HG03097 (cell line): ENCODE results near the gene BMP6.
"Not testable (repeated sequence)": the region's sequence is repeated elsewhere in the genome, so short reads cannot be mapped to it uniquely, and the experiment has no call there.

ENCODE experiments used
- ATAC-seq: cut with Tn5 transposase; IDR thresholded peaks from one replicate; pipeline ENCODE4 v1.9.1; 2021; ENCODE audit not compliant: unreplicated experiment, low FRiP score

The BMP6 gene

GRCh38 chr6:7880718-7881107 lies 154.8 kb downstream of the BMP6 start:
- no peak for ATAC-seq

GRCh38 chr6:7881765-7882500 lies 156.0 kb downstream of the BMP6 start:
- no peak for ATAC-seq

DNA sequence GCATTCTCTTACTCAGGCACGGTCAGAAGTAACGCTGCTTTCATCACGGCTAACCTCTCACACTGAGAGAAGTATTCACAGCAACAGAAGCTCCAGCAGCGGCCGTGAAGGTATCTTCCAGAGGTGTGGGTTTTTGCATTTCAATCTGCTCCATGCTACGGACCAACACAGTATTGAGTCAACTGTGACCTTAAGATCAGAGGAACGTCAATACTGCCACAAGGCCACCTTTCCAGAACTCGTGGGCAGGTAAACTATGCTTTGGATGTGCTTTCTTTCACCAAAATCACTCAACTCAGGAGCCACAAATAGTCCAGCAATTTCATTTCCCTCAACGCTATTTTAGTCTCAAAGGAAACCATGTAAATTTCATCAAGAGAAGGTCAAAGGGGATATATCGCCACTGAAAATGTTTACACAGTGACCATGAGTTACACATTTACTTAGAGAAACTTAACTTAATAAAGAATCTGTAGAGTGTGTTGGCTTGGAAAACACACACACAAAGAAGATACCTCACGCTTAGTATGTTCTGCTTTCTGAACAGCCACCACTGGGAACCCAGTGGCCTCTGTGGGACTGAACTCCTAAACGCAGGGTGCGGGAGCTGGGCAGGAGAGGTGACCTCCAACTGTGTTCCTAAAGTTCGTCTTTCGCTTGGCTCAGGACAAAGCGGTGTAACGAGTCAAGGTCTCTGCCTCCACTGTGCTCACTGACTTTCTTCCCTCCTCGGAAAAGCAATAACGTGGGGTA lies 156.8 kb downstream of the BMP6 start:
- no peak for ATAC-seq

GRCh38 chr6:7883381-7883780 lies 157.5 kb downstream of the BMP6 start:
- no peak for ATAC-seq

DNA sequence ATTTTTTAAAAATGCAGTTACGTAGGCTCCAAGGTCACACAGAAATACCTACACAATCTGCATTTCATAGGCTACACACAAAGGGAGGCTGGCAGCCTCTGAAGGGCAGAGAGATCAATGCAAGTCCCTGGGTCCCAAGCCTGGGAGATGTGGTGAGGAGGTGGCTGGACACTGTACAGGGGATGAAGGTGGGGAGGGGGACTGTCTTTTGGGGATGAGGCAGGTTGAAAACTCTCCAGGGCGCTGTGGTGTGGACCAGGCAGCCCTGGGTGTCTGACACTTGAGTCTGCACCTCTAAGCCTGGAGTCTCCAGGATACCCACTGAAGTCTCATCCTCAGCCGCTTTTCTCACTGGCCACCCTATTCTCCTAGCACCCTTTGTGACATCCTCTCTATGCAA lies 160.2 kb downstream of the BMP6 start:
- ATAC-seq: no peak

GRCh38 chr6:7887278-7887991 lies 161.5 kb downstream of the BMP6 start:
- no peak for ATAC-seq

DNA sequence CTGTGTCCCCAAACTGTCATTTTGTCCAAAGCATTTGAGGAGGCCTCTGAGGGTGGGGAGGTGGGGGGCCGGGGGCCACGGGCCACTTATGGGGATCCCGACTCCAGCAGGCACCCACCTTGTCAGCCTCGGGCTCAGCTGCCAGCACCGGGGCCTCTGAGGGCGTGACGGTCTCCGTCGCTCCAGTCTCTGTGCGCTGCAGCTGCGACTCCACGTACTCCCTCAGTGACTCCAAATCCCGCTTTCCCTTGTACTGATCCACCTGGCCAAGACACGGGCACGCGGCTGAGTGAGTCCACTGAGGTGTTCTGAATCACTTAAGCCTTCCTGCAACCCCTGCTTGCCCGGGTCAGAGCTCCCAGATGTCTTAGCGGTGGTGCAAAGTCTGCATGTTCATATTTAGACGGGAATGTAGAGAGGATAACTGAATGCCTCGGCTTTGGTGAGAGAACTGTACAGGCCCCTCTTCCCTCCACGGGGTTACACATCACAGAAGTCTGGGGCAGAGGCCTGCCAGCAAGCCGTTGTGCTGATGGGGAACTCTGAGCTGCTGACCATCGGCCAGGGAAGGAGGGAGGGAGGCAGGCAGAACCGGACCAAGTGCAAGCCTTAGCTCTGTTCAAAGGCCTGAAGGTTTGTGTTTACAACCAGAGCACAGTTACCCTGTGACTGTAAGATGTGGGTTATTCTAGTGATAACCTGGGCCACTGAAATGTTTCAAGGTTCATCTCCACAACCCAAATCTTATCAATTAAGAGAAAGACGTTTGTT lies 162.9 kb downstream of the BMP6 start:
- ATAC-seq: no peak

GRCh38 chr6:7891078-7891872 lies 165.4 kb downstream of the BMP6 start:
- no peak for ATAC-seq

DNA sequence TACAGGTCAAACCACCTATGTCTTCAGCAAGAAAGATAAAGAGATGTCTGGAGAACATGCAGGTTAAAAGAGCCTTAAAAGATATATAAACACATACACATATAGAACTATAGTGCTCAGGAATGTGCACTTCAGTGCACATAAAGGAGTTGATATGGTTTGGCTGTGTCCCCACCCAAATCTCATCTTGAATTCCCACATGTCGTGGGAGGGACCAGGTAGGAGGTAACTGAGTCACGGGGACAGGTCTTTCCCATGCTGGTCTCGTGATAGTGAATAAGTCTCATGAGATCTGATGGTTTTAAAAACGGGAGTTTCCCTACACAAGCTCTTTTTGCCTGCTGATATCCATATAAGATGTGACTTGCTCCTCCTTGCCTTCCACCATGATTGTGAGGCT lies 166.5 kb downstream of the BMP6 start:
- not testable (repeated sequence) for ATAC-seq

DNA sequence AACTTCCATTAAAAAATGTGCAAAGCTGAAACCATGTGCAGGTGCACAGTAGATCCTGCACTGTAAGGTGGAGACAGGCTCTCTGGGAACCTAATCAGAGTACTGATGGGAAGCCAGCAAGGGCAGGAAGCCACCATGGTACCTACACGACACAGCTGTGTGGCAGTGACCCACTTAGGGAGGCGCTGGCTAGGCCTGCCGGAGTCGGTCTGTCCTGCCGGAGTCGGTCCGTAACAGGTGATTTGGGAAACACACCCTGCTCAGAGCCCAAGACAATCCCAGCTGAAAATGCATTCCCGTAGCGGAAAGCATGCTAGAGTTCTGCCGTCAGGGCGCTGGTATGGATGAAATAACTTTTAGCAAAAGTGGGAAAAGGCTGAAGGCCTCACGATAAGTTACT lies 167.4 kb downstream of the BMP6 start:
- ATAC-seq: no peak

DNA sequence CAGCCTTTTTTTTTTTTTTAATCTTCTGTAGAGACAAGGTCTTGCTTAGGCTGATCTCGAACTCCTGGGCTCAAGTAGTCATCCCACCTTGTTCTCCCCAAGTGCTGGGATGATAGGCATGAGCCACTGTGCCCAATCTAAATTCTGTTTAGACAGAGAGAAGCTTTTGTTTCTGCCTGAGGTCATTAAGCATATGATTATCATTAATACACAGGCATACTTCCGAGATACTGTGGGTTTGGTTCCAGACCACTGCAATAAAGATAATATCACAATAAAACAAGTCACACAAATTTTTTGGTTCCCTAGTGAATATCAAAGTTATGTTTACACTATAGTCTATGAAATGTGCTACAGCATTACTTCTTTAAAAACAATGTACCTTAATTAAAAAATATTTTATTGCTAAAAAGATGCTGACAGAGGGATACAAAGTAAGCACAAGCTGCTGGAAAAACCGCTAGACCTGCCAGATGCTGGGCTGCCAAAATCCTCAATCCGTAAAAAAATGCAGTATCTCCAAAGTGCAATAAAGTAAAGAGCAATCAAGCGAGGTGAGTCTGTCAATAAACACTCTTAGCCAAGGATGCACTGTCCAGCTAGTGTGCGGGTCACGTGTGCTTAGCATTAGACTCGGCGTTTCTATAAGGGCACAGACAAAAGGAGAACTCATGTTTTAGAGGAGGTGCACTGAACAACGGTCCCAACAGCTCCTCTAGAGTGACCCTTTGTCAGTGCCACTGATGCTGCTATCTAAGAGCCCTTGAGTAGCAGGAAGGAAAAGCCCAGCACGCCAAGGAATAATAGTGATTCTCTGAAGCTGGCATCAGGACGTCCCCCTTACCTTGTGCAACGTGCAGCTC lies 168.6 kb downstream of the BMP6 start:
- ATAC-seq: no peak

- ATAC-seq: no peak
These were observed 169.2 kb downstream of the BMP6 start for GRCh38 chr6:7895125-7895423.

- no peak for ATAC-seq
These were observed 170.6 kb downstream of the BMP6 start for GRCh38 chr6:7896465-7896987.

- ATAC-seq: no peak
These were observed 171.7 kb downstream of the BMP6 start for GRCh38 chr6:7897461-7898192.

- not testable (repeated sequence) for ATAC-seq
These were observed 172.3 kb downstream of the BMP6 start for GRCh38 chr6:7898193-7898586.

DNA sequence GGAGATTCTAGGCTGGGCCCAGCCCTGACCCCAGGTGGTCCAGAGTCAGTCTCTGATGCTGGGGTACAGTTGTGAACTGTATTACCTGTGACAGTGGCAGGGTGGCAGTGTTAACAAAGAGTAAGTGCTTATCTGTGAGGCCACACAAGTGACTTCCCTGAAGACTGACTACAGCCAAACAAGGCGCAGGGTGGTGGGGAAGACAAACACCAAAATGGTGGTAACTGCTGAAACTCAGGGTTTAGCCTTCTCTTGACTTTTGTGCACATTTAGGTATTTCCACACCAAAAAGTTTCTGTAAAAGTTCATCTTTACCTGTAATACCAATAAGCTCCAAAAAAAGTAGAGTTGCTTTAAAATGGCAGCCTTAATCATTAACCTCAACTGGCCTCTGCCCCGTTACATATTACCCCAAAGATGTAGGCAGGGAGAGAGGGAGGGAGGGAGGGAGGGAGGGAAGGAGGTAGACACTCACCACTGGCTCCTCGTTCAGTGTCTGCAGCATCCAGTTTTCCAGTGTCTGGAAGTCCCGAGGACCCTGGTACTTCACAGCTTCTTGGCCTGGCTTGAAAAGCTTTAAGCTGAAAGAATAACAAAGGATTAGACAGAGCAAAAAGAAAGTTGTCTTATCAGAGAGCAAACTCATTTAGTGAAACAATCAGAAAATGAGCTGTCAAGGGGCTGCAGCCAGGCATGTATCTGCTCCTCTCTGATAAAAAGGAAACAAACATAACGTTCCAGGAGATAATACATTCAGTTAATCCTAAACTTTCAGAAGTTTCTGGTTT lies 173.4 kb downstream of the BMP6 start:
- peak; percentile 53 for ATAC-seq

GRCh38 chr6:7899889-7900213 lies 174.0 kb downstream of the BMP6 start:
- ATAC-seq: no peak

DNA sequence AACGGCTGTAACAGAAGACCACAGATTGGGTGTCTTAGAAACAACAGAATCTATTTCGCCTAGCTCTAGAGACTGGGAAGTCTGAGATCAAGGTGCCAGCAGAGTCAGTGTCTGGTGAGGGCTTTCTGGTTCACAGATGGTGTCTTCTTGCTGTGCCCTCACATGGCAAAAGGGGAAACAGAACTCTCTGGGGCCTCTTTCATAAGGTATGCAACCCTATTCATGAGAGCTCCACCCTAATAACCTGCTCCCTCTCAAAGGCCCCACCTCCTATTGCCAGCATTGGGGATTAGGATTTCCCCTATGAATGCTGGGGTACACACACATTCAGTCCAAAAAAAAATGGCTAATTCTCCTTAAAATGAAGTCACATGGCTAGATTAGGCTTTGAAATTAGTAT lies 174.7 kb downstream of the BMP6 start:
- ATAC-seq: no peak
